Glomerular visceral epithelial cell (primary cell): ENCODE data around the gene NPTX1.

Experiments used
- DNase-seq: peaks from one replicate; pipeline ENCODE4 v3.0.0-alpha.2; 2016; ENCODE audit errors: extremely low spot score

Gene NPTX1

GRCh38 chr17:80478487-80479245 lies 2.3 kb upstream of the NPTX1 start:
- DNase-seq = no peak

- no peak for DNase-seq
Measured at GRCh38 chr17:80477647-80478478, 1.5 kb upstream of the NPTX1 start.

- no peak for DNase-seq
Measured at GRCh38 chr17:80476877-80477646, 655 bp upstream of the NPTX1 start.

GRCh38 chr17:80474961-80475909 lies 1.2 kb downstream of the NPTX1 start:
- DNase-seq = no peak

GRCh38 chr17:80474231-80474960 lies 2.0 kb downstream of the NPTX1 start:
- DNase-seq = peak; percentile 45

GRCh38 chr17:80473701-80474100 lies 2.7 kb downstream of the NPTX1 start:
- no peak for DNase-seq

GRCh38 chr17:80472996-80473395 lies 3.4 kb downstream of the NPTX1 start:
- DNase-seq = no peak

- DNase-seq = no peak
Measured at GRCh38 chr17:80471922-80472321, 4.5 kb downstream of the NPTX1 start.

- no peak for DNase-seq
Measured at GRCh38 chr17:80470603-80471002, 5.8 kb downstream of the NPTX1 start.

- no peak for DNase-seq
Measured at GRCh38 chr17:80469667-80470066, 6.7 kb downstream of the NPTX1 start.

- DNase-seq = no peak
Measured at GRCh38 chr17:80468781-80469493, 7.5 kb downstream of the NPTX1 start.

- DNase-seq = no peak
Measured at GRCh38 chr17:80468242-80468641, 8.2 kb downstream of the NPTX1 start.

- DNase-seq = no peak
Measured at GRCh38 chr17:80466188-80466705, 10.2 kb downstream of the NPTX1 start.

- no peak for DNase-seq
Measured at GRCh38 chr17:80465327-80465974, 11.0 kb downstream of the NPTX1 start.

GRCh38 chr17:80464486-80464885 lies 11.9 kb downstream of the NPTX1 start:
- no peak for DNase-seq

GRCh38 chr17:80463784-80464400 lies 12.5 kb downstream of the NPTX1 start:
- DNase-seq = no peak

GRCh38 chr17:80461528-80462160 lies 14.8 kb downstream of the NPTX1 start:
- DNase-seq = no peak

- no peak for DNase-seq
Measured at GRCh38 chr17:80460429-80460834, 16.0 kb downstream of the NPTX1 start.
